ENCODE data around the gene GOT1. TPM values are rescaled to one million over a fixed set of nuclear protein-coding genes. Genes with fewer than 3 reads are reported as not detected.

GOT1 gene
- total and polyA plus RNA-seq, 2 donors, result 11.6 to 23.2 TPM

- Histone ChIP-seq H3K27ac (ENCODE audit: low read depth) (no peak overlapping the region), H3K4me1 (ENCODE audit: insufficient read depth) (no peaks in the 10 kb centered on the region), H3K36me3 (ENCODE audit: insufficient read depth) (no peaks in the 10 kb centered on the region), H3K4me3 (ENCODE audit: low read depth, low read length) (no peak overlapping the region)
- 55% methylated on average over 2 of the region's 2 CpGs for WGBS
- DNase-seq (ENCODE audit: extremely low spot score), result no peak
These were observed 55.9 kb downstream of the GOT1 start for GRCh38 chr10:99374526-99374925.

- no peak overlapping the region for H3K27ac ChIP-seq (ENCODE audit: low read depth)
- no peak overlapping the region for H3K4me3 ChIP-seq (ENCODE audit: low read depth, low read length)
- H3K36me3 ChIP-seq (ENCODE audit: insufficient read depth), result no peaks in the 10 kb centered on the region
- no peaks in the 10 kb centered on the region for H3K4me1 ChIP-seq (ENCODE audit: insufficient read depth)
- DNase-seq (ENCODE audit: extremely low spot score), result no peak
- WGBS, result 77% methylated on average over 9 of the region's 9 CpGs
These were observed 57.7 kb downstream of the GOT1 start for GRCh38 chr10:99372546-99373271.

GRCh38 chr10:99370993-99371392 lies 59.4 kb downstream of the GOT1 start:
- no peaks in the 10 kb centered on the region for H3K36me3 ChIP-seq (ENCODE audit: insufficient read depth)
- no peak overlapping the region for H3K27ac ChIP-seq (ENCODE audit: low read depth)
- H3K4me3 ChIP-seq (ENCODE audit: low read depth, low read length), result no peak overlapping the region
- DNase-seq (ENCODE audit: extremely low spot score), result no peak
- H3K4me1 ChIP-seq (ENCODE audit: insufficient read depth), result no peaks in the 10 kb centered on the region
- WGBS, result 42% methylated on average over 2 of the region's 2 CpGs

GRCh38 chr10:99369551-99369950 lies 60.9 kb downstream of the GOT1 start:
- DNase-seq (ENCODE audit: extremely low spot score), result no peak
- 94% methylated on average over 3 of the region's 3 CpGs for WGBS
- Histone ChIP-seq H3K27ac (ENCODE audit: low read depth) (no peak overlapping the region), H3K4me3 (ENCODE audit: low read depth, low read length) (no peak overlapping the region), H3K4me1 (ENCODE audit: insufficient read depth) (no peaks in the 10 kb centered on the region), H3K36me3 (ENCODE audit: insufficient read depth) (no peaks in the 10 kb centered on the region)

- no peak for DNase-seq (ENCODE audit: extremely low spot score)
- 91% methylated on average over 5 of the region's 5 CpGs for WGBS
These were observed 61.3 kb downstream of the GOT1 start for GRCh38 chr10:99369126-99369525.

GRCh38 chr10:99368646-99369045 lies 61.8 kb downstream of the GOT1 start:
- WGBS, result 81% methylated on average over 1 of the region's 1 CpG
- Histone ChIP-seq H3K4me1 (ENCODE audit: insufficient read depth) (no peaks in the 10 kb centered on the region), H3K27ac (ENCODE audit: low read depth) (no peak overlapping the region), H3K4me3 (ENCODE audit: low read depth, low read length) (no peak overlapping the region), H3K36me3 (ENCODE audit: insufficient read depth) (no peaks in the 10 kb centered on the region)
- DNase-seq (ENCODE audit: extremely low spot score), result no peak

More at GRCh38 chr10:99369126-99369525, 61.3 kb downstream of the GOT1 start:
- Histone ChIP-seq H3K27ac (ENCODE audit: low read depth) (no peak overlapping the region), H3K4me3 (ENCODE audit: low read depth, low read length) (no peak overlapping the region), H3K4me1 (ENCODE audit: insufficient read depth) (no peaks in the 10 kb centered on the region), H3K36me3 (ENCODE audit: insufficient read depth) (no peaks in the 10 kb centered on the region)

- WGBS, result 82% methylated on average over 2 of the region's 2 CpGs
- Histone ChIP-seq H3K4me3 (ENCODE audit: low read depth, low read length) (no peak overlapping the region), H3K36me3 (ENCODE audit: insufficient read depth) (no peaks in the 10 kb centered on the region), H3K4me1 (ENCODE audit: insufficient read depth) (no peaks in the 10 kb centered on the region), H3K27ac (ENCODE audit: low read depth) (no peak overlapping the region)
- DNase-seq (ENCODE audit: extremely low spot score), result no peak
These were observed 63.8 kb downstream of the GOT1 start for GRCh38 chr10:99366666-99367065.

- Histone ChIP-seq H3K4me3 (ENCODE audit: low read depth, low read length) (no peak overlapping the region), H3K27ac (ENCODE audit: low read depth) (no peak overlapping the region), H3K36me3 (ENCODE audit: insufficient read depth) (no peaks in the 10 kb centered on the region), H3K4me1 (ENCODE audit: insufficient read depth) (no peaks in the 10 kb centered on the region)
- DNase-seq (ENCODE audit: extremely low spot score), result no peak
- WGBS, result 73% methylated on average over 1 of the region's 1 CpG
These were observed 64.7 kb downstream of the GOT1 start for GRCh38 chr10:99365736-99366135.

GRCh38 chr10:99365311-99365710 lies 65.1 kb downstream of the GOT1 start:
- Histone ChIP-seq H3K4me1 (ENCODE audit: insufficient read depth) (no peaks in the 10 kb centered on the region), H3K36me3 (ENCODE audit: insufficient read depth) (no peaks in the 10 kb centered on the region), H3K4me3 (ENCODE audit: low read depth, low read length) (no peak overlapping the region), H3K27ac (ENCODE audit: low read depth) (no peak overlapping the region)
- WGBS, result 29% methylated on average over 1 of the region's 1 CpG
- no peak for DNase-seq (ENCODE audit: extremely low spot score)

GRCh38 chr10:99364125-99364524 lies 66.3 kb downstream of the GOT1 start:
- no peak for DNase-seq (ENCODE audit: extremely low spot score)
- Histone ChIP-seq H3K36me3 (ENCODE audit: insufficient read depth) (no peaks in the 10 kb centered on the region), H3K4me3 (ENCODE audit: low read depth, low read length) (no peak overlapping the region), H3K27ac (ENCODE audit: low read depth) (no peak overlapping the region), H3K4me1 (ENCODE audit: insufficient read depth) (no peaks in the 10 kb centered on the region)
- WGBS, result 67% methylated on average over 4 of the region's 4 CpGs

GRCh38 chr10:99360934-99361333 lies 69.5 kb downstream of the GOT1 start:
- DNase-seq (ENCODE audit: extremely low spot score), result no peak
- no peak overlapping the region for H3K4me3 ChIP-seq (ENCODE audit: low read depth, low read length)
- H3K4me1 ChIP-seq (ENCODE audit: insufficient read depth), result no peaks in the 10 kb centered on the region
- H3K36me3 ChIP-seq (ENCODE audit: insufficient read depth), result no peaks in the 10 kb centered on the region
- H3K27ac ChIP-seq (ENCODE audit: low read depth), result no peak overlapping the region
- WGBS, result 73% methylated on average over 5 of the region's 5 CpGs

GRCh38 chr10:99358101-99358500 lies 72.3 kb downstream of the GOT1 start:
- no peak for DNase-seq (ENCODE audit: extremely low spot score)
- no peaks in the 10 kb centered on the region for H3K36me3 ChIP-seq (ENCODE audit: insufficient read depth)
- no peaks in the 10 kb centered on the region for H3K4me1 ChIP-seq (ENCODE audit: insufficient read depth)
- H3K27ac ChIP-seq (ENCODE audit: low read depth), result no peak overlapping the region
- WGBS, result 78% methylated on average over 1 of the region's 1 CpG
- H3K4me3 ChIP-seq (ENCODE audit: low read depth, low read length), result no peak overlapping the region

- H3K4me1 ChIP-seq (ENCODE audit: insufficient read depth), result no peaks in the 10 kb centered on the region
- H3K27ac ChIP-seq (ENCODE audit: low read depth), result no peak overlapping the region
- H3K36me3 ChIP-seq (ENCODE audit: insufficient read depth), result no peaks in the 10 kb centered on the region
- DNase-seq (ENCODE audit: extremely low spot score), result no peak
- 39% methylated on average over 3 of the region's 3 CpGs for WGBS
- no peak overlapping the region for H3K4me3 ChIP-seq (ENCODE audit: low read depth, low read length)
These were observed 72.7 kb downstream of the GOT1 start for GRCh38 chr10:99357691-99358090.

- Histone ChIP-seq H3K36me3 (ENCODE audit: insufficient read depth) (no peaks in the 10 kb centered on the region), H3K4me3 (ENCODE audit: low read depth, low read length) (no peak overlapping the region), H3K27ac (ENCODE audit: low read depth) (no peak overlapping the region), H3K4me1 (ENCODE audit: insufficient read depth) (no peaks in the 10 kb centered on the region)
- no peak for DNase-seq (ENCODE audit: extremely low spot score)
- WGBS, result 82% methylated on average over 1 of the region's 1 CpG
These were observed 77.2 kb downstream of the GOT1 start for GRCh38 chr10:99353182-99353581.

- H3K4me1 ChIP-seq (ENCODE audit: insufficient read depth), result no peaks in the 10 kb centered on the region
- H3K36me3 ChIP-seq (ENCODE audit: insufficient read depth), result no peaks in the 10 kb centered on the region
- no peak for DNase-seq (ENCODE audit: extremely low spot score)
- WGBS, result 92% methylated on average over 5 of the region's 5 CpGs
- no peak overlapping the region for H3K27ac ChIP-seq (ENCODE audit: low read depth)
- no peak overlapping the region for H3K4me3 ChIP-seq (ENCODE audit: low read depth, low read length)
These were observed 82.8 kb downstream of the GOT1 start for GRCh38 chr10:99347672-99348071.

All from urinary bladder (tissue), 4 donors.